GM12878 (cell line): ENCODE data around the gene ISG15. TPM values are rescaled to one million over a fixed set of nuclear protein-coding genes. Genes with fewer than 3 reads are reported as not detected.
A peak's percentile ranks its signal among the peaks of the same experiment; 100 is the strongest.
"Not testable (repeated sequence)": the region's sequence is repeated elsewhere in the genome, so short reads cannot be mapped to it uniquely, and the experiment has no call there.

Source experiments
- ATAC-seq: fragments of 200-7000 bp; cut with Tn5 transposase; 3 replicates; pipeline ENCODE4 v1.9.1; 2020; ENCODE audit warnings: mild to moderate bottlenecking, moderate library complexity
- BruUV-seq: library from RNA; stranded (reverse); fragments of 400-500 nt; replicated peaks from 2 replicates; lab custom pipeline; 2021; lab: Mats Ljungman, UMichigan
- CTCF ChIA-PET: fragments of 300-600 bp; sonication (Branson Sonifier 250); formaldehyde crosslinking; extraction: SDS; loops from one replicate; lab custom pipeline; 2021; ENCODE audit warnings: inconsistent platforms; lab: Yijun Ruan, JAX
- POLR2A ChIA-PET: fragments of 350-600 bp; formaldehyde crosslinking; extraction: SDS; loops from one replicate; lab custom pipeline; 2021; ENCODE audit warnings: inconsistent platforms; lab: Charles Lee
- RAD21 ChIA-PET: fragments of 300-600 bp; sonication (Branson Sonifier 250); formaldehyde crosslinking; loops from one replicate; lab custom pipeline; 2023; ENCODE audit warnings: antibody characterized with exemption; ENCODE audit not compliant: unreplicated experiment; lab: Charles Lee
- SMC1A ChIA-PET: fragments of 300-600 bp; sonication (Branson Sonifier 250); formaldehyde crosslinking; loops from one replicate; lab custom pipeline; 2023; ENCODE audit not compliant: unreplicated experiment, uncharacterized antibody; lab: Charles Lee
- DNase-seq: peaks from one replicate; pipeline ENCODE4 v3.0.0-alpha.2; 2011; ENCODE audit warnings: low read depth, low spot score
- FAIRE-seq: peaks from 3 replicates; lab custom pipeline; 2011; peaks lifted over from hg19 to GRCh38; lab: Jason Lieb, UNC
- H2AFZ ChIP-seq: 2 replicates; pipeline ENCODE4 v1.6.0; 2011; ENCODE audit warnings: low read depth, low read length, control low read depth; ENCODE audit not compliant: control insufficient read depth
- H3K27ac ChIP-seq: 2 replicates; pipeline ENCODE4 v1.5.1; 2011; ENCODE audit warnings: control low read depth; ENCODE audit not compliant: control insufficient read depth, insufficient read depth
- H3K27me3 ChIP-seq, 2 experiments: replicated peaks in 1 of 2; 2 replicates each; pipeline versions ENCODE4 v1.6.0 to v1.6.1; 2011; ENCODE audit warnings: low read length in 1 of 2; ENCODE audit not compliant: control insufficient read depth in 2 of 2, insufficient read depth in 2 of 2
- H3K36me3 ChIP-seq, 2 experiments: 2 replicates each; pipeline ENCODE4 v1.5.1; 2011; ENCODE audit warnings: low read length in 1 of 2; ENCODE audit not compliant: control insufficient read depth in 2 of 2, insufficient read depth in 2 of 2
- H3K4me1 ChIP-seq: 2 replicates; pipeline ENCODE4 v1.6.1; 2011; ENCODE audit warnings: mild to moderate bottlenecking, low read length, moderate library complexity, mixed read lengths; ENCODE audit not compliant: control insufficient read depth, insufficient read depth
- H3K4me2 ChIP-seq: 2 replicates; pipeline ENCODE4 v1.6.0; 2011; ENCODE audit warnings: control low read depth; ENCODE audit not compliant: control insufficient read depth, insufficient read depth
- H3K4me3 ChIP-seq: fragments of 200-600 bp; sonication (generic); 2 replicates; pipeline ENCODE4 v1.5.1; 2016
- H3K79me2 ChIP-seq: 2 replicates; pipeline ENCODE4 v1.6.0; 2011; ENCODE audit warnings: low read length; ENCODE audit not compliant: control insufficient read depth, insufficient read depth
- H3K9ac ChIP-seq: 2 replicates; pipeline ENCODE4 v1.8.0; 2011; ENCODE audit warnings: low read length, control low read depth, mixed read lengths; ENCODE audit not compliant: control insufficient read depth, insufficient read depth
- H3K9me3 ChIP-seq: replicated peaks from 3 replicates; pipeline ENCODE4 v1.5.1; 2011; ENCODE audit warnings: mild to moderate bottlenecking, low read length; ENCODE audit not compliant: control insufficient read depth, insufficient read depth
- H4K20me1 ChIP-seq: 2 replicates; pipeline ENCODE4 v1.6.0; 2011; ENCODE audit not compliant: control insufficient read depth, insufficient read depth
- POLR2A ChIP-seq: IDR thresholded peaks from 2 replicates; pipeline ENCODE4 v1.6.1; 2011; ENCODE audit warnings: low read depth, mild to moderate bottlenecking, low read length
- TARDBP ChIP-seq: IDR thresholded peaks from 2 replicates; pipeline ENCODE4 v1.6.1; 2016; ENCODE audit warnings: borderline replicate concordance
- WGBS: methylation state at CpG from one replicate; pipeline ENCODE4 v1.1.6; 2016; ENCODE audit warnings: low lambda C conversion rate; ENCODE audit not compliant: insufficient replicate concordance, insufficient coverage; ENCODE audit errors: missing lambda C conversion rate; 5-methylcytosine and 5-hydroxymethylcytosine counted together
- in situ Hi-C: fragments of 300-500 bp; cut with MboI; formaldehyde crosslinking; loops from 9 replicates; pipeline ENCODE4 v1.14.3; 2018; ENCODE audit warnings: mixed read lengths
- intact Hi-C: fragments of 100-400 bp; cut with micrococcal nuclease; formaldehyde crosslinking; loops from one replicate; pipeline ENCODE4 v1.14.2; 2022; ENCODE audit not compliant: unreplicated experiment
- polyA plus RNA-seq, 11 experiments: library from polyadenylated mRNA; depleted of rRNA in 4 of 11; unstranded in 6 of 11; stranded (reverse) in 5 of 11; fragments of >200 nt; fragmentation: Nextera tagmentation in 4 of 11; fragmentation: Illumina TruSeq in 1 of 11; extraction: Ambion mirVana in 4 of 11; extraction: Trizol in 1 of 11; gene quantifications; 1 replicate in 1 of 11; 2 replicates in 10 of 11; pipeline versions ENCODE4 v1.2.1 to v1.2.3, GENCODE V29; 2011 to 2016; ENCODE audit warnings: inconsistent platforms in 2 of 11, missing spikeins in 2 of 11, low read depth in 1 of 11
- total RNA-seq, 4 experiments: library from RNA; depleted of rRNA in 3 of 4; stranded (reverse); fragments of >200 nt in 3 of 4; fragmentation: Illumina TruSeq in 1 of 4; extraction: Trizol in 1 of 4; gene quantifications; 2 replicates each; pipeline versions ENCODE4 v1.2.1 to v1.2.3, GENCODE V29; 2013 to 2021

The ISG15 gene
- total and polyA plus RNA-seq, 10 of the 15 experiments (the other 5 are each of a cell fraction or from before 2014, with no cell fraction given), result 7.8 to 384 (median 274) TPM

DNA sequence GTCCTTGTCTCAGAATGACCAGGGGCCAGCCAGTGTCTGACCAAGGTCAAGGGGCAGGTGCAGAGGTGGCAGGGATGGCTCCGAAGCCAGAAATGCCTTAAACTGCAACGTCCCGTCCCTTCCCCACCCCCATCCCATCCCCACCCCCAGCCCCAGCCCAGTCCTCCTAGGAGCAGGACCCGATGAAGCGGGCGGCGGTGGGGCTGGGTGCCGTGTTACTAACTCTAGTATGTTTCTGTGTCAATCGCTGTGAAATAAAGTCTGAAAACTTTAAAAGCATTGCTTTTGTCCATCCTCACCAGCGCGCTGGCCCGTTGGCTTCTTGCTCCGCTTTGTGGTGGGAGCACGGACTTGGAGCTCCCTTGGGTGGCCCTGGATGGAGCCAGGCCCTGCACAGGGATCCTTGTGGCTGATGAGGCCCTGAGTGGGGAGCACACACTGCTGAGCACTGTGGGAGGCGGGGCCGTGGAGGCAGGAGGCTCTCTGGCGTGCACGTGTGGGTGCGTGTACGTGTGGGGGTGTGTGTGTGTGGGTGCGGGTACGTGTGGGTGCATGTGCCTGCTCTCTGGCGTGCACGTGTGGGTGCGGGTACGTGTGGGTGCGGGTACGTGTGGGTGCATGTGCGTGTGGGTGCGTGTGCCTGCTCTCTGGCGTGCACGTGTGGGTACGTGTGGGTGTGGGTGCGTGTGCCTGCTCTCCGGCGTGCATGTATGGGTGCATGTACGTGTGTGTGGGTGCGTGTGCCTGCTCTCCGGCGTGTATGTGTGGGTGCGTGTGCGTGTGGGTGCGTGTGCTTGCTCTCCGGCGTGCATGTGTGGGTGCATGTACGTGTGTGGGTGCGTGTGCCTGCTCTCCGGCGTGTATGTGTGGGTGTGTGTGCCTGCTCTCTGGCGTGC lies 42.8 kb downstream of the ISG15 start:
- DNase-seq (no peak), ATAC-seq (no peak), FAIRE-seq (no peak)
- BruUV-seq, result no TSS peak
- Histone ChIP-seq H3K27ac (no peak overlapping the region), H3K36me3 (peaks cover 3 to 6% of the 10 kb centered on the region in 2 experiments; a peak in 2 of 4 replicates), H3K4me1 (peaks cover 13% of the 10 kb centered on the region), H3K9ac (no peak overlapping the region), H3K4me3 (no peak overlapping the region), H3K79me2 (no peaks in the 10 kb centered on the region), H3K9me3 (no peaks in the 10 kb centered on the region), H2AFZ (no peak overlapping the region), H3K4me2 (no peak overlapping the region), H4K20me1 (no peaks in the 10 kb centered on the region), H3K27me3 (no peaks in the 10 kb centered on the region)
- 82% methylated on average over 45 of the region's 50 CpGs for WGBS
- CTCF ChIA-PET, result no interaction called here
- in situ Hi-C loops, result no loop called here
- RAD21 ChIA-PET, result no interaction called here
- POLR2A ChIA-PET, result no interaction called here
- intact Hi-C loops, result no loop called here
- SMC1A ChIA-PET, result no interaction called here
- peak; percentile 52; the same call in 1 of the 2 replicates for TF ChIP-seq POLR2A
- no peak for TF ChIP-seq TARDBP

DNA sequence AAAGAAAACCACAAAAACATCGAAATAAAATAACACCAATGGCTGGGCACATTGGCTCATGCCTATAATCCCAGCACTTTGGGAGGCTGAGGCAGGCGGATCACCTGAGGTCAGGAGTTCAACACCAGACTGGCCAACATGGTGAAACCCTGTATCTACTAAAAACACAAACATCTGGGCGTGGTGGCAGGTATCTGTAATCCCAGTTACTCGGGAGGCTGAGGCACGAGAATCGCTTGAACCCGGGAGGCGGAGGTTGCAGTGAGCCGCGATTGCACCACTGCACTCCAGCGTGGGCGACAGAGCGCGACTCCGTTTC lies 44.4 kb downstream of the ISG15 start:
- ATAC-seq, FAIRE-seq, H3K27ac ChIP-seq, H3K36me3 ChIP-seq, H3K27me3 ChIP-seq, in situ Hi-C loops, H3K9ac ChIP-seq, H2AFZ ChIP-seq, intact Hi-C loops, DNase-seq, H3K79me2 ChIP-seq, H3K4me2 ChIP-seq, H3K9me3 ChIP-seq, BruUV-seq, H3K4me3 ChIP-seq, SMC1A ChIA-PET, H4K20me1 ChIP-seq: not testable (repeated sequence)
- ChIA-PET CTCF (interaction anchor here (1.0 kb wide), 1 partner anchor 33 kb away, joined by 4 read pairs; no protein-coding TSS in a partner anchor), POLR2A (interaction anchor here (0.7 to 1.9 kb wide), 2 partner anchors 18 to 36 kb away, joined by 3 to 9 read pairs; no protein-coding TSS in a partner anchor), RAD21 (interaction anchor here (1.3 kb wide), 1 partner anchor 20 kb away, joined by 6 read pairs; no protein-coding TSS in a partner anchor)
- WGBS, result 31% methylated on average over 15 of the region's 15 CpGs
- peaks cover 16% of the 10 kb centered on the region for H3K4me1 ChIP-seq
